Omental fat pad (tissue), 4 donors: Measurements from ENCODE around the gene ZNF318. TPM values are rescaled to one million over a fixed set of nuclear protein-coding genes. Genes with fewer than 3 reads are reported as not detected.

ENCODE experiments used
- ATAC-seq: fragments of 150-250 bp; one replicate; pipeline ENCODE4 v1.9.1; 2016; ENCODE audit warnings: mild to moderate bottlenecking, moderate library complexity; ENCODE audit not compliant: low FRiP score
- DNase-seq: peaks from one replicate; pipeline ENCODE4 v3.0.0-alpha.2; 2019; ENCODE audit warnings: low spot score
- total RNA-seq, 4 donors: library from RNA; depleted of rRNA; stranded (reverse); fragments of >200 nt; gene quantifications; one replicate each; pipeline ENCODE4 v1.1.0, GENCODE V29; 2016
- TF ChIP-seq, protein P1 (sequence below), 3 donors: fragments of 450-650 bp; IDR thresholded peaks; one replicate each; pipeline ENCODE4 v1.5.1; 2016 to 2017; ENCODE audit warnings: antibody characterized with exemption in 3 of 3, mild to moderate bottlenecking in 3 of 3, moderate library complexity in 2 of 3

ZNF318 gene
- total RNA-seq, 4 donors from 2014 or later: 9.2 to 15.8 (median 12.7) TPM

DNA sequence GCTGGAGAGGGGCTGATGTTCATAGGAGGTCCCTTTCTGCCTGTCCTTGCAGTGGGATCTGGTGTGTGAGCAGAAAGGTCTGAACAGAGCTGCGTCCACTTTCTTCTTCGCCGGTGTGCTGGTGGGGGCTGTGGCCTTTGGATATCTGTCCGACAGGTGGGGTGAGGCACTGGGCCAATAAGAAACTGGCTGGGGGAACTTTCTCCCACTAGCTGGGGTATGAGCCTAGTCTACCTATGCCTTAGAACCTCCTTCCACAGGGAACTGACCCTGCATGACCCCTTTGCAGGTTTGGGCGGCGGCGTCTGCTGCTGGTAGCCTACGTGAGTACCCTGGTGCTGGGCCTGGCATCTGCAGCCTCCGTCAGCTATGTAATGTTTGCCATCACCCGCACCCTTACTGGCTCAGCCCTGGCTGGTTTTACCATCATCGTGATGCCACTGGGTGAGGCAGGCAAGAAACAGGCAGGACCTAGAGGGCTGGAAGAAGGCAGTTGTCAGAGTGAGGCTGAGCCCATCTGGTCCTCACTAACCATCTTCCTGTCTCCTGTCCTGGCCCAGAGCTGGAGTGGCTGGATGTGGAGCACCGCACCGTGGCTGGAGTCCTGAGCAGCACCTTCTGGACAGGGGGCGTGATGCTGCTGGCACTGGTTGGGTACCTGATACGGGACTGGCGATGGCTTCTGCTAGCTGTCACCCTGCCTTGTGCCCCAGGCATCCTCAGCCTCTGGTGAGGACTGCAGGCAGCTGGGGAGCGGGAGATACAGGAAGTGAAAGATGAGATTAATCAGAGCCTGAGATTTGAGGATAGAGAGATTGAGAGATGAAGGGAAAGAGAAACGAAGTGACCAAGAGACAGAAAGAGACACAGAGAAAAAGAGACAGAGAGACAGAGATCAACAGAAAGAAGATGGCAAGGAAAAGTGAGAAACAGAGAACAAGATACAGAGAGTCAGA lies 69.8 kb downstream of the ZNF318 start:
- ATAC-seq (no peak), DNase-seq (no peak)
- TF ChIP-seq, protein P1, sequence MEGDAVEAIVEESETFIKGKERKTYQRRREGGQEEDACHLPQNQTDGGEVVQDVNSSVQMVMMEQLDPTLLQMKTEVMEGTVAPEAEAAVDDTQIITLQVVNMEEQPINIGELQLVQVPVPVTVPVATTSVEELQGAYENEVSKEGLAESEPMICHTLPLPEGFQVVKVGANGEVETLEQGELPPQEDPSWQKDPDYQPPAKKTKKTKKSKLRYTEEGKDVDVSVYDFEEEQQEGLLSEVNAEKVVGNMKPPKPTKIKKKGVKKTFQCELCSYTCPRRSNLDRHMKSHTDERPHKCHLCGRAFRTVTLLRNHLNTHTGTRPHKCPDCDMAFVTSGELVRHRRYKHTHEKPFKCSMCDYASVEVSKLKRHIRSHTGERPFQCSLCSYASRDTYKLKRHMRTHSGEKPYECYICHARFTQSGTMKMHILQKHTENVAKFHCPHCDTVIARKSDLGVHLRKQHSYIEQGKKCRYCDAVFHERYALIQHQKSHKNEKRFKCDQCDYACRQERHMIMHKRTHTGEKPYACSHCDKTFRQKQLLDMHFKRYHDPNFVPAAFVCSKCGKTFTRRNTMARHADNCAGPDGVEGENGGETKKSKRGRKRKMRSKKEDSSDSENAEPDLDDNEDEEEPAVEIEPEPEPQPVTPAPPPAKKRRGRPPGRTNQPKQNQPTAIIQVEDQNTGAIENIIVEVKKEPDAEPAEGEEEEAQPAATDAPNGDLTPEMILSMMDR (IDR thresholded peaks at IDR 0.05): no peak

DNA sequence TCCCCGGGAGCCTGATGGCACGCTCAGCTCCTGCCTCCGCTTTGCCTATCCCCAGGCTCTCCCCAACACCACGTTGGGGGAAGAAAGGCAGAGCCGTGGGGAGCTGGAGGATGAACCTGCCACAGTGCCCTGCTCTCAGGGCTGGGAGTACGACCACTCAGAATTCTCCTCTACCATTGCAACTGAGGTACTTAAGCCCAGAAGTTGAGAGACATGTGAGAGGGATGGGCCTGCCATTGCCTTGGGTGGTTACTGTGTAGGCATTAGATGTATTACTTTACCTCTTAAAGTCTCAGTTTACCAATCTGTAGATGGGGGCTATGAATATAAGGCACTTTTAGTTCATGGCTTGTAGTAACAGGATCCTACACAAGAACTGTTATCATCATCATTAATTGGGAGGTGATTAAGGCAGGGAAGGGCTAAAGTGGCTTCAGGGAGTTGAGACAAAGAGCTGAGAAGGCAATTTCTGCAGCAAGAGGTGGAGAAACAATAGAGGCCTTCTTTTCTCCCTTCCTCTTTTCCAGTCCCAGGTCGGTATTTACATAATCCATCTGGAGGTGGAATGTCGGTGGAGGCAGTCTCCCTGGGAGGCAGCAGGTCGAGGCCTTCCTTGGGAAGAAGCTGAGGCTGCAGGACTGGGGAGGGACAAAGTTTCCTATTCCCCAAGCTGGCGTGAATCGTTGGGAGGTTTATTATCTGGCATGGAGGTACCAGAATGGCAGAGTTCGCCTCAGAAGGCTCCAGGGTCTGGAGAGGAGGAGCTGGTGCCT lies 70.7 kb downstream of the ZNF318 start:
- DNase-seq (no peak), ATAC-seq (no peak)
- TF ChIP-seq, protein P1 (IDR thresholded peaks at IDR 0.05): no peak

DNA sequence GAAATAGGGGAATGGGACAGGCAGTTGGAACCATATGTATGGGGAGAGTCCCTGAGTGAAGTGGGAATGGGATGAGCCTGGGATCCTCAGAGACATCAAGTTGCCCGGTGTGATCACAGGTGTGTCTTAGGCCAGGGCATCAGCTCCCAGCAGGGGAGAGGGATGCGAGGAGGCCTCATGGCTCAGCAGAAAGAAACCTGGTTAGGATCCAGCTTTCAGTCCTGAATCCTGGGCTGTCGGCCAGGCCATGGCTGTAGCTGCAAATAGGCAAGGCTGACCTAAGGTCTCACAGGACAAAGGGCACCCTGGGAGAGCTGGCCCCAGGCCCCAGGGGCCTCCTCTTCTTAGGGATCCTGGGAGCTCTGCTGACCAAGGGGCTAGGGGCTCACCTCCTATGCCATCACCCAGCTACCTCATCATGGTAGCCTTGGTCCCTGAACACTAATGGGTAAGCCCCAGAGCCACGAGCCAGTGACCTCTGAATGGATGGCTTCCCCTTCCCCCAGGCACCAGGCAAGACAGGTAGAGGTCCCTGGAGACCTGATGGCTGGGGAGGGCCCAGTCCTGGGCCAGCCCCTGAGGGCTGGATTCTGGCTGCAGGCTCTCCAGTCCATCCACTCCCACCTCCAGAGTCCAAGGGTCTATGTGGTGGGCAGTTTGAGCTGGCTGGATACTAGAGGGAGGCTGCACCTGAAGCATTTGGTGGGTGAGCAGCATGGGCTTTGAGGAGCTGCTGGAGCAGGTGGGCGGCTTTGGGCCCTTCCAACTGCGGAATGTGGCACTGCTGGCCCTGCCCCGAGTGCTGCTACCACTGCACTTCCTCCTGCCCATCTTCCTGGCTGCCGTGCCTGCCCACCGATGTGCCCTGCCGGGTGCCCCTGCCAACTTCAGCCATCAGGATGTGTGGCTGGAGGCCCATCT lies 71.5 kb downstream of the ZNF318 start, which contains the start of gene SLC22A7:
SLC22A7 (plus strand) TSS at position 617 of the 921 bp plus-strand sequence; CDS start at position 716, 99 bp downstream.
- TF ChIP-seq, protein P1 (IDR thresholded peaks at IDR 0.05): no peak
- DNase-seq: no peak
- no peak for ATAC-seq

DNA sequence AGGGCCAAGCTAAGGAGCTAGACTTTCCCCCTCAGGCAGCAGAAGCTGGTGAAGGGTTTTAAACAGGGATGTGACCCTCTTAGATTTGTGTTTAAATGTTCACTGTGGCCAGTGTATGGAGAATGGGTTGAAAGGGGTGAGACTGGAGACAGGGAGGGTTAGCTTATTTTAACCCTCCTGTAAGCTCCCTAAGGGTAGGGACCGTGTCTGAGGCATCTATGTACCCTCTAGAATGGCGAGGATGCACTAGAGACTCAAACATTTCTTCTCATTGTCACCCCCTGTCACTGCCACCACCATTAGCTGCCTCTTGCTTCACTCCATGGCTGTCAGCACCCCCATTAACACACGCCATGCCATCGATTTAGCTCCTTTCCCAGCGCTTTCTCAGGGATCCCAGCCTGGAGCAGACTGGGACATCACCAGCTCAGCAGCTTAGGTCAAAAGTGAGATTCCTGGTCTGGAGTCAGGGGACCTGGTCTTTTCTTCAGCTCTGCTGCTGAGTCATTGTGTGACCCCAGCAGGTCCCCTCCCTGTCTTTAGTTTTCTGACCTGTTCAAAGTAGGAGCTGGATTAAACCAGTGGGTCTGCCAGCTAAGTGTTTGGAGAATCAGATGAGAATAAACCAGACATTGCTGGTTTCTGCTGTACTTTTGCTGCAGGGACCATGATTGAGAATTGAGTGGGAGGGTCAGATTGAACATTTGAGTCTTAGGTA lies 72.5 kb downstream of the ZNF318 start:
- TF ChIP-seq, protein P1 (IDR thresholded peaks at IDR 0.05): no peak
- DNase-seq (no peak), ATAC-seq (no peak)

DNA sequence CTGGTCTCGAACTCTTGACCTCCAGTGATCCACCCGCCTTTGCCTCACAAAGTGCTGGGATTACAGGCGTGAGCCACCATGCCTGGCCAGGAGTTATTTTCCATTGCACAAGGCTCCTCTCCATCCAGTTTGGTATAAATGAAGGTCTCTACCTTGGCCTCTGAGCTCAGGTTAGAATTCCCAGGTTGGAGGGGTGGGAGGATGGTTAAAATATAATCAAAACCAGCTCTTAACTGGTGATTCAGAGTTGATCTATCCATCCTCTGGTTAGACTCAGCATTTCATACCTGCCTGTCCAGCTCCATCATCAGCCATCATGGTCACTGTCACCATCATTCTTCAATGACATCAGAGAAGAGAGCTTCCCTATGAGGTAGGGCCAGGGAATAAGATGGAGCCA lies 74.0 kb downstream of the ZNF318 start:
- DNase-seq: no peak
- TF ChIP-seq, protein P1 (IDR thresholded peaks at IDR 0.05): no peak
- no peak for ATAC-seq

DNA sequence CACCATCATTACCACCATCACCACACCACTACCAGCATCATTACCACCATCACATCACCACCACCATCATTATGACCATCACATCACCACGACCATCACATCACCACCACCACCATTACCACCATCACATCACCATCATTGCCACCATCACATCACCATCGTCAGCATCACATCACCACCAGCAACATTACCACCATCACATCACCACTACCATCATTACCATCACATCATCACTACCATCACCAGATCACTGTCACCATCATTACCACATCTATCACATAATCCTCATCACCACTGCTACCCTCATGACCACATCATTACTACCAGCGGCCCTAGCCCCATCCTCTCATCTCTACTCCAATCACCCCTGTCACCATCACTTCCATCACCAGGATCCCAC lies 74.9 kb downstream of the ZNF318 start:
- DNase-seq (no peak), ATAC-seq (no peak)
- TF ChIP-seq, protein P1 (IDR thresholded peaks at IDR 0.05): no peak
